ENCODE data around the gene DDX11.
"Not testable (repeated sequence)": the region's sequence is repeated elsewhere in the genome, so short reads cannot be mapped to it uniquely, and the experiment has no call there.

DDX11 gene

GRCh38 chr12:31124158-31124557 is 50.5 kb downstream of the DDX11 start:
- DNase-seq (ENCODE audit: low read depth in 3 of 3) = not testable (repeated sequence)

DNA sequence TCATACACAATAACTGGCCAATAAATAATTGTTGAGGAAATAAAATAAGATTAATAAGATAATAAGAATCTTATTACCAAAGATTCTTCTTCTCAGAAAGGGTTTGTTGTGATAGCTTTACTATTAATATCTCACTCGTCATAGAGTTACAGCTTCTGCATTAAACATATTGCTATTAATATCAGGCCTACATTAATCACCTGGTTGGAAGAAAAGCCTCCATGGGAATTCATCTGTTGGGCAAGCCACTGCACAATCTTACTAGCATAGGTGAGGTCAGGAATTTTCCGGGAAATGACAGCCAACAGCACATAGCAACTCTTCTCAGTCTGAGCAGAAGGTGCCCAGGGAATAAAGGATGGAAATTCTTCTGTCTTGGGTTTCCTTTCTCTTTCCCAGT is 51.5 kb downstream of the DDX11 start:
- not testable (repeated sequence) for DNase-seq (ENCODE audit: low read depth in 3 of 3)

GRCh38 chr12:31127209-31127848 is 53.7 kb downstream of the DDX11 start:
- DNase-seq (ENCODE audit: low read depth in 3 of 3) = not testable (repeated sequence)

DNA sequence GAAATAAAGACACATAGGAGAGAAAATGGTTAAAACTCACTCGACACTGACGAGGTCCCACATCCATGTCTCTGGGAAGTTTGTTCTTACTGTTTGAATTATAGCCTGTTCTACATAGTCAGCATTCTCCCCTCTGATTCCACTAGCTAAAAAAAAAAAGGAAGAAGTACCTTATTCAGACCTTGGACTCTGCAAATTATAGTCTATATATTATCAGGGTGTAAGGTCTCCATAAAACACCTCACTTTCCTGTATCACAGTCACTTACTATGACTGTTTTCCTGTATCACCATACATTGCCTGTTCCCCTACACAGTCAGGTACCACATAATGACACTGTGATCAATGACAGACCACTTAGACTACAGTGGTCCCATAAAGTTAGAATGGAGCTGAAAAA is 62.9 kb downstream of the DDX11 start:
- not testable (repeated sequence) for DNase-seq (ENCODE audit: low read depth in 3 of 3)

- DNase-seq (ENCODE audit: low read depth in 3 of 3) = not testable (repeated sequence)
These were observed 71.1 kb downstream of the DDX11 start for GRCh38 chr12:31144768-31145167.

GRCh38 chr12:31145296-31145695 is 71.6 kb downstream of the DDX11 start:
- not testable (repeated sequence) for DNase-seq (ENCODE audit: low read depth in 3 of 3)

DNA sequence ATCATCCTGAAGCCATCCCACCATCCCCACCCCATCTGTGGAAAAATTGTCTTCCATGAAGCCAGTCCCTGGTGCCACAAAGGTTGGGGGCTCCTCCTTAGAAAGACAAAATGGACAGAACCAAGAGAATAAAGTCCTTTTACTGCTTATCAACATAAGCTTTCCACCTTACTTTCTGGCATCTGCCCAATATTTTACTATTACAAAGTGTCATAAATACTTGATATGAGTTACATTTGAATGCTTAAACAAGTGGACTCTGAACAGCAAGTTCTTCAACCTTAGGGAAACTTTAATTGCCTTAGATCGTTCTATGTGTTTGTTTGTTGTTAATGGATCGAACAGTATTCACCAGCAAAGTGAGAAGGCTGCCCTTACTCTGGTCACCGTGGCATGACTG is 73.8 kb downstream of the DDX11 start:
- DNase-seq (ENCODE audit: low read depth in 3 of 3) = not testable (repeated sequence)

DNA sequence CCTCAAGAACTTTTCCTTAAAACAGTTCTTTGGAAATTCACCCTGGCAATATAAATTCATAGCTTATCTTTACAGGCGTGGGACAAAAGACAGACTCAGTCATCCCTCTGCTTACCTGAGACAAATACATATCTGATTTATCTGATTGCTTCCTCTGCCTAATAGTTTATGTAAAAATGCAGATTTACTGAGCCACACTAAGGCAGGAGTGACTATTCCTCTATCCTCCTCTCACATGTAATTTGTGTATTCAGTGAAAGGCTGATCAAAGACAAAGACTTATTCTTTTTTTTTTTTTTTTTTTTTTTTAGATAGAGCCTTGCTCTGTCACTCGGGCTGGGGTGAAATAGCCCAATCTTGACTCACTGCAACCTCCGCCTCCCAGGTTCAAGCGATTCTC is 77.1 kb downstream of the DDX11 start:
- DNase-seq (ENCODE audit: low read depth in 3 of 3) = not testable (repeated sequence)

Data from stimulated activated CD4-positive, alpha-beta T cell treated with anti-CD3 and anti-CD28 coated beads, TNF-alpha, amount 100 ng/mL, for 24 hours (primary cell).